Measurements from ENCODE around the gene TLX2.

The TLX2 gene

GRCh38 chr2:74532222-74532621 lies 18.0 kb downstream of the TLX2 start:
- peaks cover 3% of the 10 kb centered on the region for H3K27me3 ChIP-seq (ENCODE audit: control insufficient read depth, insufficient read depth, low read length)
- H3K4me1 ChIP-seq (ENCODE audit: control insufficient read depth, insufficient read depth, low read length) = peaks cover 3% of the 10 kb centered on the region
- H3K36me3 ChIP-seq (ENCODE audit: control insufficient read depth, insufficient read depth, low read length) = peaks cover 7% of the 10 kb centered on the region
- H3K9me3 ChIP-seq (ENCODE audit: control insufficient read depth, insufficient read depth, low read length) = no peaks in the 10 kb centered on the region
- H3K4me3 ChIP-seq (ENCODE audit: low read depth, low read length) = no peak overlapping the region
- H3K9ac ChIP-seq (ENCODE audit: low read depth, low read length) = no peak overlapping the region

- Histone ChIP-seq H3K9me3 (ENCODE audit: control insufficient read depth, insufficient read depth, low read length) (no peaks in the 10 kb centered on the region), H3K36me3 (ENCODE audit: control insufficient read depth, insufficient read depth, low read length) (no peaks in the 10 kb centered on the region), H3K27me3 (ENCODE audit: control insufficient read depth, insufficient read depth, low read length) (peaks cover 8% of the 10 kb centered on the region), H3K4me1 (ENCODE audit: control insufficient read depth, insufficient read depth, low read length) (peaks cover 1% of the 10 kb centered on the region), H3K4me3 (ENCODE audit: low read depth, low read length) (no peak overlapping the region), H3K9ac (ENCODE audit: low read depth, low read length) (no peak overlapping the region)
Observed at GRCh38 chr2:74533464-74533863, 19.2 kb downstream of the TLX2 start.

GRCh38 chr2:74534411-74534810 lies 20.2 kb downstream of the TLX2 start:
- no peaks in the 10 kb centered on the region for H3K4me1 ChIP-seq (ENCODE audit: control insufficient read depth, insufficient read depth, low read length)
- H3K4me3 ChIP-seq (ENCODE audit: low read depth, low read length) = no peak overlapping the region
- no peaks in the 10 kb centered on the region for H3K36me3 ChIP-seq (ENCODE audit: control insufficient read depth, insufficient read depth, low read length)

DNA sequence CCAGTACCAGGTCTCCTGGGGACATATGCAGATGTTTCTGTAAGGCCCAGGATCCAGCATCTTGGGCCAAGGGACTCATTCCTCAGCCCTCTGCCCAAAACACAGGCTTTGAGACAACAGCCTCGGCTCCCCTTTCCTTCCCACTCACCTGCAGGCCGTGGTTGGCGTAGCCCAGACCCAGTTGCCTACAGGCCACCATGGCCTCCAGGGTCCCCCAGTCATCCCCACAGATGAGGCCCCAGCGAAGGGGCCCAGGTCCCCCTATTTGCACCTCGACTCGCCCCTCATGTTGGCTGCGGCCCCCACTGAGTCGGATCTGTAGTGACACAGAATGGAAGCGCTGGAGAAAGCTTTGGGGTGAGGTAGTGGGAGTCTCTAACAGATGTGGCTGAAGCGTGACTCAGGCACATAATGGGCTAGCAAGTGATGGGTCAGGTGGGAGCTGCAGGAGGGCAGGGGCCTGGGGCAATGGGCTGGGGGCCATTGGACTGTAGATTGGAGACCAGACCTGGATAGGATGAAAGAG lies 21.3 kb downstream of the TLX2 start:
- H3K27me3 ChIP-seq (ENCODE audit: control insufficient read depth, insufficient read depth, low read length) = peaks cover 10% of the 10 kb centered on the region
- no peak overlapping the region for H3K9ac ChIP-seq (ENCODE audit: low read depth, low read length)
- no peak overlapping the region for H3K4me3 ChIP-seq (ENCODE audit: low read depth, low read length)
- no peaks in the 10 kb centered on the region for H3K9me3 ChIP-seq (ENCODE audit: control insufficient read depth, insufficient read depth, low read length)
- H3K36me3 ChIP-seq (ENCODE audit: control insufficient read depth, insufficient read depth, low read length) = no peaks in the 10 kb centered on the region
- no peaks in the 10 kb centered on the region for H3K4me1 ChIP-seq (ENCODE audit: control insufficient read depth, insufficient read depth, low read length)

More at GRCh38 chr2:74534411-74534810, 20.2 kb downstream of the TLX2 start:
- H3K27me3 ChIP-seq (ENCODE audit: control insufficient read depth, insufficient read depth, low read length) = peaks cover 10% of the 10 kb centered on the region
- H3K9ac ChIP-seq (ENCODE audit: low read depth, low read length) = no peak overlapping the region
- H3K9me3 ChIP-seq (ENCODE audit: control insufficient read depth, insufficient read depth, low read length) = no peaks in the 10 kb centered on the region

GRCh38 chr2:74536166-74536950 lies 22.1 kb downstream of the TLX2 start:
- no peak overlapping the region for H3K4me3 ChIP-seq (ENCODE audit: low read depth, low read length)
- peaks cover 6% of the 10 kb centered on the region for H3K27me3 ChIP-seq (ENCODE audit: control insufficient read depth, insufficient read depth, low read length)
- no peaks in the 10 kb centered on the region for H3K4me1 ChIP-seq (ENCODE audit: control insufficient read depth, insufficient read depth, low read length)
- H3K36me3 ChIP-seq (ENCODE audit: control insufficient read depth, insufficient read depth, low read length) = no peaks in the 10 kb centered on the region
- H3K9ac ChIP-seq (ENCODE audit: low read depth, low read length) = no peak overlapping the region
- H3K9me3 ChIP-seq (ENCODE audit: control insufficient read depth, insufficient read depth, low read length) = no peaks in the 10 kb centered on the region

- Histone ChIP-seq H3K4me1 (ENCODE audit: control insufficient read depth, insufficient read depth, low read length) (no peaks in the 10 kb centered on the region), H3K4me3 (ENCODE audit: low read depth, low read length) (no peak overlapping the region), H3K9me3 (ENCODE audit: control insufficient read depth, insufficient read depth, low read length) (no peaks in the 10 kb centered on the region), H3K9ac (ENCODE audit: low read depth, low read length) (no peak overlapping the region), H3K27me3 (ENCODE audit: control insufficient read depth, insufficient read depth, low read length) (peaks cover 6% of the 10 kb centered on the region), H3K36me3 (ENCODE audit: control insufficient read depth, insufficient read depth, low read length) (no peaks in the 10 kb centered on the region)
Observed at GRCh38 chr2:74537140-74537539, 22.9 kb downstream of the TLX2 start.

GRCh38 chr2:74538881-74539339 lies 24.7 kb downstream of the TLX2 start:
- peaks cover 6% of the 10 kb centered on the region for H3K27me3 ChIP-seq (ENCODE audit: control insufficient read depth, insufficient read depth, low read length)
- H3K9ac ChIP-seq (ENCODE audit: low read depth, low read length) = no peak overlapping the region
- H3K4me1 ChIP-seq (ENCODE audit: control insufficient read depth, insufficient read depth, low read length) = no peaks in the 10 kb centered on the region
- no peak overlapping the region for H3K4me3 ChIP-seq (ENCODE audit: low read depth, low read length)
- no peaks in the 10 kb centered on the region for H3K36me3 ChIP-seq (ENCODE audit: control insufficient read depth, insufficient read depth, low read length)
- H3K9me3 ChIP-seq (ENCODE audit: control insufficient read depth, insufficient read depth, low read length) = no peaks in the 10 kb centered on the region

- H3K36me3 ChIP-seq (ENCODE audit: control insufficient read depth, insufficient read depth, low read length) = no peaks in the 10 kb centered on the region
- no peak overlapping the region for H3K4me3 ChIP-seq (ENCODE audit: low read depth, low read length)
- no peaks in the 10 kb centered on the region for H3K4me1 ChIP-seq (ENCODE audit: control insufficient read depth, insufficient read depth, low read length)
- peaks cover 13% of the 10 kb centered on the region for H3K27me3 ChIP-seq (ENCODE audit: control insufficient read depth, insufficient read depth, low read length)
- no peaks in the 10 kb centered on the region for H3K9me3 ChIP-seq (ENCODE audit: control insufficient read depth, insufficient read depth, low read length)
- no peak overlapping the region for H3K9ac ChIP-seq (ENCODE audit: low read depth, low read length)
Observed at GRCh38 chr2:74540291-74540690, 26.0 kb downstream of the TLX2 start.

DNA sequence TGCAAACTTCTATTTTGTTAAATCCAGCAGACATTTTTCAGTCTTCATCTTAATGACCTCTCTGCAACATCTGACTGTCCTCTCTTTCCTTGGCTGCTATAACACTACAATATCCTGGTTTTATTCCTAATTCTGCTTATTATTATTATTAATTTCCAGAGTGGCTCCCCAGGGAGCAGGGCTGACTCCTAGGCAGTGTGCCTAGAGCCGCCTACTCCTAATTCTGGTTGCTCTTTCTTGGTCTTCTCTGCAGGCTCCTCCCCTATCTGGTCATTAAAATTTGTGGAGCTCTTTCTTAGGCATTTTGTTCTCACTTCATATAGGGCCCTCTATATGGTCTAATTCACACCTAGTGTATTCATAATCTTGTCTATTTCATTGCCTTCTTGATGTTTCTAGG lies 28.7 kb downstream of the TLX2 start:
- peaks cover 33% of the 10 kb centered on the region for H3K27me3 ChIP-seq (ENCODE audit: control insufficient read depth, insufficient read depth, low read length)
- H3K4me1 ChIP-seq (ENCODE audit: control insufficient read depth, insufficient read depth, low read length) = peaks cover under 1% of the 10 kb centered on the region
- no peaks in the 10 kb centered on the region for H3K36me3 ChIP-seq (ENCODE audit: control insufficient read depth, insufficient read depth, low read length)
- H3K9ac ChIP-seq (ENCODE audit: low read depth, low read length) = no peak overlapping the region
- no peaks in the 10 kb centered on the region for H3K9me3 ChIP-seq (ENCODE audit: control insufficient read depth, insufficient read depth, low read length)
- no peak overlapping the region for H3K4me3 ChIP-seq (ENCODE audit: low read depth, low read length)

- Histone ChIP-seq H3K36me3 (ENCODE audit: control insufficient read depth, insufficient read depth, low read length) (no peaks in the 10 kb centered on the region), H3K9me3 (ENCODE audit: control insufficient read depth, insufficient read depth, low read length) (no peaks in the 10 kb centered on the region), H3K9ac (ENCODE audit: low read depth, low read length) (no peak overlapping the region), H3K4me1 (ENCODE audit: control insufficient read depth, insufficient read depth, low read length) (peaks cover 4% of the 10 kb centered on the region), H3K27me3 (ENCODE audit: control insufficient read depth, insufficient read depth, low read length) (peaks cover 41% of the 10 kb centered on the region), H3K4me3 (ENCODE audit: low read depth, low read length) (no peak overlapping the region)
Observed at GRCh38 chr2:74544634-74545033, 30.4 kb downstream of the TLX2 start.

- Histone ChIP-seq H3K4me1 (ENCODE audit: control insufficient read depth, insufficient read depth, low read length) (peaks cover 8% of the 10 kb centered on the region), H3K4me3 (ENCODE audit: low read depth, low read length) (no peak overlapping the region), H3K27me3 (ENCODE audit: control insufficient read depth, insufficient read depth, low read length) (peaks cover 54% of the 10 kb centered on the region), H3K9me3 (ENCODE audit: control insufficient read depth, insufficient read depth, low read length) (no peaks in the 10 kb centered on the region), H3K9ac (ENCODE audit: low read depth, low read length) (no peak overlapping the region), H3K36me3 (ENCODE audit: control insufficient read depth, insufficient read depth, low read length) (no peaks in the 10 kb centered on the region)
Observed at GRCh38 chr2:74546004-74546403, 31.8 kb downstream of the TLX2 start.

- Histone ChIP-seq H3K4me1 (ENCODE audit: control insufficient read depth, insufficient read depth, low read length) (peaks cover 12% of the 10 kb centered on the region), H3K27me3 (ENCODE audit: control insufficient read depth, insufficient read depth, low read length) (peaks cover 78% of the 10 kb centered on the region), H3K4me3 (ENCODE audit: low read depth, low read length) (peak overlapping the region; percentile 69), H3K9me3 (ENCODE audit: control insufficient read depth, insufficient read depth, low read length) (no peaks in the 10 kb centered on the region), H3K36me3 (ENCODE audit: control insufficient read depth, insufficient read depth, low read length) (no peaks in the 10 kb centered on the region), H3K9ac (ENCODE audit: low read depth, low read length) (peak overlapping the region; percentile 48)
Observed at GRCh38 chr2:74548285-74548899, 34.1 kb downstream of the TLX2 start.

Measured in iPS-15b (cell line).